ENCODE measurements around the gene TMEM125. TPM values are rescaled to one million over a fixed set of nuclear protein-coding genes. Genes with fewer than 3 reads are reported as not detected.

Gene TMEM125
- polyA plus RNA-seq (2013, experiment 1 of 2) = 8.0 TPM
- 5.1 TPM for polyA plus RNA-seq (2013, experiment 2 of 2)

DNA sequence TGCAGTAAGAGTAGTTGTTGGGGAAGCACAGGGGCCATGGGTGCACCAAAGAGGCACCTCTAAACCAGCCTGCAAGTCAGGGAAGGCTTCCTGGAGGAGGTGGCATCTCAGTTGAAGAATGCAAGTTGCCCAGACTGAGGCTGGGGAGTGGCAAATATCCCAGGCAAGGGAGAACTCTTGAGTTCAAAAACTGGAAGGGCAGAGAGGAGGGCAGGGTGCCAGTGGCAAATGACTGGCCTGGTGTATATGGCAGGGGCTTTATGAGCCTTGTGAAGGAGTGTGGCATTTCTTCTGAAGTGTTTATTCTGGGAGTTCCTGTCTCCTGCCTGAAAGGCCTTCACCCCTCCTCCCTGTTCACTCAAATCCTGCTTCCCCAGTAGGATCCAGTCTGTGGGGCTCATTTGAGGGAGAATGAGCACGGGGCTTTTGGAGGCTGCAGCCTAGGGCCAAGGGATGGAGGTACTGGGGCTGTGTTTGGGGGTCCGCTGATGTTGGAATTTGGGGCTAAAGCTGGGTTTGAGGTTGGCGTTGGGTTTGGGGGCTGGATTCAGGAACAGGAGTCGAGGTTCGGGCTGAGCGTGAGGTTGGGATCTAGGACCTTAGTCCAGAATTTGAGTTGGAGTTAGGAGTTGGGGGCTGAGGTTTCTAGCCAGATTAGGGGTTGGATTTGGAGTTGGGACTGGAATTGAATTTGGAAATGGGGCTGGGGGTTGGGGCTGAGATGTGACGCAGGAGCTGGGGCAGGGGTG, at the start of gene TMEM125:
Gene TMEM125, plus strand, starts transcription at position 357 of the 749 bp plus-strand sequence. CDS start 2,740 bp downstream, outside the sequence.
- H3K4me3 ChIP-seq (ENCODE audit: low read length) = peak within 1 kb of the TSS; percentile 59
- H3K9me3 ChIP-seq (ENCODE audit: insufficient read depth, low read depth, low read length) = peaks cover 6% of the 10 kb centered on the region; the same call in 1 of the 2 replicates
- WGBS = 74% methylated on average over 7 of the region's 7 CpGs
- H3K27me3 ChIP-seq (ENCODE audit: insufficient read depth, low read length) = no peaks in the 10 kb centered on the region
- H3K36me3 ChIP-seq (ENCODE audit: insufficient read depth, low read length) = no peaks in the 10 kb centered on the region; the same call in 1 of the 2 replicates
- peaks cover 17% of the 10 kb centered on the region for H3K4me1 ChIP-seq (ENCODE audit: insufficient read depth, low read length)
- H3K27ac ChIP-seq (ENCODE audit: low read depth, low read length) = peak within 1 kb of the TSS; percentile 63; the same call in 1 of the 2 replicates
- H3K9ac ChIP-seq (ENCODE audit: low read depth, low read length) = peak within 1 kb of the TSS; percentile 24

GRCh38 chr1:43220905-43221778, 48.6 kb upstream of the TMEM125 start:
- H3K27me3 ChIP-seq (ENCODE audit: insufficient read depth, low read length) = no peaks in the 10 kb centered on the region
- H3K27ac ChIP-seq (ENCODE audit: low read depth, low read length) = no peak overlapping the region
- H3K36me3 ChIP-seq (ENCODE audit: insufficient read depth, low read length) = no peaks in the 10 kb centered on the region
- WGBS = 91% methylated on average over 7 of the region's 7 CpGs
- H3K4me1 ChIP-seq (ENCODE audit: insufficient read depth, low read length) = no peaks in the 10 kb centered on the region
- H3K4me3 ChIP-seq (ENCODE audit: low read length) = no peak overlapping the region
- no peaks in the 10 kb centered on the region for H3K9me3 ChIP-seq (ENCODE audit: insufficient read depth, low read depth, low read length)
- no peak overlapping the region for H3K9ac ChIP-seq (ENCODE audit: low read depth, low read length)

GRCh38 chr1:43221797-43222196, 48.0 kb upstream of the TMEM125 start:
- 91% methylated on average over 1 of the region's 1 CpG for WGBS
- H3K9ac ChIP-seq (ENCODE audit: low read depth, low read length) = no peak overlapping the region
- no peak overlapping the region for H3K4me3 ChIP-seq (ENCODE audit: low read length)

GRCh38 chr1:43222879-43223278, 46.9 kb upstream of the TMEM125 start:
- WGBS = 88% methylated on average over 9 of the region's 9 CpGs
- Histone ChIP-seq H3K36me3 (ENCODE audit: insufficient read depth, low read length) (no peaks in the 10 kb centered on the region), H3K9me3 (ENCODE audit: insufficient read depth, low read depth, low read length) (no peaks in the 10 kb centered on the region), H3K9ac (ENCODE audit: low read depth, low read length) (no peak overlapping the region), H3K4me3 (ENCODE audit: low read length) (no peak overlapping the region), H3K27me3 (ENCODE audit: insufficient read depth, low read length) (no peaks in the 10 kb centered on the region; the same call in 1 of the 2 replicates), H3K27ac (ENCODE audit: low read depth, low read length) (no peak overlapping the region), H3K4me1 (ENCODE audit: insufficient read depth, low read length) (no peaks in the 10 kb centered on the region)

More at GRCh38 chr1:43221797-43222196, 48.0 kb upstream of the TMEM125 start:
- H3K9me3 ChIP-seq (ENCODE audit: insufficient read depth, low read depth, low read length) = no peaks in the 10 kb centered on the region
- no peaks in the 10 kb centered on the region for H3K4me1 ChIP-seq (ENCODE audit: insufficient read depth, low read length)
- no peaks in the 10 kb centered on the region; the same call in 1 of the 2 replicates for H3K27me3 ChIP-seq (ENCODE audit: insufficient read depth, low read length)
- no peaks in the 10 kb centered on the region for H3K36me3 ChIP-seq (ENCODE audit: insufficient read depth, low read length)
- no peak overlapping the region for H3K27ac ChIP-seq (ENCODE audit: low read depth, low read length)

- Histone ChIP-seq H3K9ac (ENCODE audit: low read depth, low read length) (no peak overlapping the region), H3K36me3 (ENCODE audit: insufficient read depth, low read length) (no peaks in the 10 kb centered on the region), H3K9me3 (ENCODE audit: insufficient read depth, low read depth, low read length) (no peaks in the 10 kb centered on the region), H3K4me1 (ENCODE audit: insufficient read depth, low read length) (no peaks in the 10 kb centered on the region), H3K4me3 (ENCODE audit: low read length) (no peak overlapping the region), H3K27me3 (ENCODE audit: insufficient read depth, low read length) (no peaks in the 10 kb centered on the region; the same call in 1 of the 2 replicates), H3K27ac (ENCODE audit: low read depth, low read length) (no peak overlapping the region)
- WGBS = 95% methylated on average over 3 of the region's 3 CpGs
These were observed 44.6 kb upstream of the TMEM125 start for GRCh38 chr1:43225168-43225567.

DNA sequence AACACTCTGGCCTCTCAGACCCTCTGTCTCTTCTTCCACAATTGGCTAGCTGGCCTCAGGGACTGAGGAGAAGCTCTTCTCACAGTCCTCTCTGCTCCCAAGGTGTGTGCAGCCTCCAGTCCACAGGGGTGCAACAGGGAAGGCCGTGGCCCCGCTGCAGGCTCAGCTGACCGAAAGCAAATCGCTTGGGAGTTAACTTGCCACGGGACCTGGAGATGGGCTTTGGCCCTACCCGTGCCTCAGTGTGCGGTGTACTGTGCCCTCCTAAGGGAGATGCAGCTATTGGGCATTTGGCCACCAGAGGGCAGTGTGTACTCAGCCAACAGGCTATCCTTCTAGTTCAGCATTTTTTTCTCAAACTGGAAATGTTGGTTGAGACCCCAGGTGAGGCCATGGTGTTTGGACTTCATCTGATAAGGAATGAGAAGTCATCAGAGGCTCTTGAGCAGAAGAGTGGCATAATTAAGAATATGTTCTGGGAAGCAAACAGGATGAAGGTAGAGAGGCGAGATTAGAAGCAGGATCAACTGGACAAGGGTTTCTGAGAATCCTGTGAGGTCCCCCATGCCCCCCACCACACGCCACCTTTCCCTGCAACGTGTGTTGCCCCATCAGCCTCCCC, 42.5 kb upstream of the TMEM125 start:
- 31% methylated on average over 10 of the region's 10 CpGs for WGBS
- Histone ChIP-seq H3K9ac (ENCODE audit: low read depth, low read length) (no peak overlapping the region), H3K27me3 (ENCODE audit: insufficient read depth, low read length) (no peaks in the 10 kb centered on the region; the same call in 1 of the 2 replicates), H3K27ac (ENCODE audit: low read depth, low read length) (no peak overlapping the region), H3K9me3 (ENCODE audit: insufficient read depth, low read depth, low read length) (no peaks in the 10 kb centered on the region), H3K4me1 (ENCODE audit: insufficient read depth, low read length) (0 out of 2 replicates have a peak, but pooled peaks cover 6% of the 10 kb centered on the region), H3K36me3 (ENCODE audit: insufficient read depth, low read length) (no peaks in the 10 kb centered on the region), H3K4me3 (ENCODE audit: low read length) (no peak overlapping the region)

DNA sequence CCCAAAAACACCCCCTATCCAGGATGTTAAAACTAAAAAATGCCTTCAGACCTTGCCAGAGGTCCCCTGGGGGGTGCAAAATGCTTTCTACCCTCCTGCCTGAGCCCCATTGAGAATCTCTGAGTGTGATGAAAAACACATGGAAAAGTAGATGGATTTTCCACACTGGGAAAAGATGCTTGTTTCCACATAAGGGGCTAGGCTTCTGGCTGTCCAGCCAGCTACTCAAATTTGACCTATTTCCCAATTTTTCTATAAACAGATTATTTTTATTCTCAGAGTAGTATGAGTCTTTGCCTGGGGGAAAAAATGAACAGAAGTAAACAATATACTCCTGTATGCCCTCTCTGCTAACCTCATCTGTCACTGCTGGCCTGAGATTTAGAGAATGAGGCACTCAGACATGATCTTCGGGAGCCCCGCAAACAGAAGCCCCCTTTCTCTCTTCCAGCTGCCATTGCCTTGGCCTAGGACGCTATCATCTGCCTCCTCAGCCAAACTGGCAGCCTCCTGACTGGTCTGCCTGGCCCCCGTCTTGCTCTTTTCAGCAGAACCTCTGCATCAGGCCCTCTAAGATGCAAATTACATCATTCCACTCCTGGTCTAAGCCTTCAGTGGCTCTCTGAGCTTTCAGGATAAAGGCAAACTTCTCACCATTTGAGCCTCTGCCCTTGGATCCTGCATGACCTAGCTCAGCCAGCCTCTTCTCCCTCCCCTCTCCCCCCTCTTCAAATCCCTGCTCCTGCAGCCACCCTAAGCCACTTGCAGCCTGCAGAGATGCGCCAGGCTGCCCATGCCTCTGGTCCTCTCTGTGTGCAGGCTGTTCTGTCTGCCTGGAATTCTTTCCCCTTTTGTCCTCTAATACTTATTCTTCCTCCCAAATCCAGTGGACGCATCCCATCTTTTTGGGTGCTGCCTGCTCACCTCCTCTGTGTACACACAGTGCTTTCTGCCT, 39.7 kb upstream of the TMEM125 start:
- no peaks in the 10 kb centered on the region; the same call in 1 of the 2 replicates for H3K27me3 ChIP-seq (ENCODE audit: insufficient read depth, low read length)
- H3K36me3 ChIP-seq (ENCODE audit: insufficient read depth, low read length) = no peaks in the 10 kb centered on the region
- no peaks in the 10 kb centered on the region for H3K9me3 ChIP-seq (ENCODE audit: insufficient read depth, low read depth, low read length)
- H3K4me3 ChIP-seq (ENCODE audit: low read length) = no peak overlapping the region
- 69% methylated on average over 6 of the region's 6 CpGs for WGBS
- no peak overlapping the region for H3K9ac ChIP-seq (ENCODE audit: low read depth, low read length)
- H3K27ac ChIP-seq (ENCODE audit: low read depth, low read length) = no peak overlapping the region
- 0 out of 2 replicates have a peak, but pooled peaks cover 6% of the 10 kb centered on the region for H3K4me1 ChIP-seq (ENCODE audit: insufficient read depth, low read length)

DNA sequence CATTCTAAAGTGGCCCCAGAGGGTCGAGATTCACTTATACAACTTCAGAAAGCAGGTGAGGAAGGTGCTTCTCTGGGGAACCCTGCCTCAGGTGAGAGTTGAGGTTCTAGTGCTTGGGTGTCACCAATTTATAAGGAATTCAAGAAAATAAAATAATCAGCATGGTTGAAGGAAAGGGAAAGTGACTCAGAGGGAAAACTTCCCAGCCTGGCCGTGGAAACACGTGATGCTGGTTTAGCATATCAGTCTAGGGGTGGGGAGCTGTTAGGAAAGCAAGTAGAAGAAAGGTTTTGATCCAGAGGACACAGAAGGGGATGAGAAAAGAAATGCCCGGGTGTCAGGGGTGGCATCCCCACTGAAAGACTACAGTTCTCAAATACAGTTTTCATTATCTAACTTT, 37.7 kb upstream of the TMEM125 start:
- Histone ChIP-seq H3K4me1 (ENCODE audit: insufficient read depth, low read length) (0 out of 2 replicates have a peak, but pooled peaks cover 6% of the 10 kb centered on the region), H3K27ac (ENCODE audit: low read depth, low read length) (no peak overlapping the region), H3K4me3 (ENCODE audit: low read length) (no peak overlapping the region), H3K9ac (ENCODE audit: low read depth, low read length) (no peak overlapping the region), H3K27me3 (ENCODE audit: insufficient read depth, low read length) (no peaks in the 10 kb centered on the region), H3K9me3 (ENCODE audit: insufficient read depth, low read depth, low read length) (no peaks in the 10 kb centered on the region), H3K36me3 (ENCODE audit: insufficient read depth, low read length) (no peaks in the 10 kb centered on the region)
- 64% methylated on average over 4 of the region's 4 CpGs for WGBS

DNA sequence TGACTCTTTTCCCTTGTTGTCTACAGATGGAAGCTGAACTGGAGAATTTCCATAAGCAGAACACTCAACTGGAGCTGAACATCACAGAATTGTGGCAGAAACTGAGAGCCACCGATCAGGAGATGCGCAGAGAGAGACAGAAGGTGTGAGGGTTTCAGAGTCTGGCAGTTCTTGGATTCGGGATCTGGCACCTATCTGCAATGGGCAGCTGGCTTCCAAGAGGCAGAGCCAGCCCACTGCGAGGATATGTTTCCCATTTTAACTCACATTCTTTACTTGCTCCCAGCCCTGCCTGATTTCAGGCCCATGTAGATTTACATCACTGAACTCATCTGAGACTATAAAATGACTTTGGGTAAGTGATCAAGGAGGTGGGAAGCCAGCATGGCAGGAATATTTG, 37.3 kb upstream of the TMEM125 start:
- no peak overlapping the region for H3K27ac ChIP-seq (ENCODE audit: low read depth, low read length)
- H3K36me3 ChIP-seq (ENCODE audit: insufficient read depth, low read length) = no peaks in the 10 kb centered on the region
- no peak overlapping the region for H3K9ac ChIP-seq (ENCODE audit: low read depth, low read length)
- H3K4me3 ChIP-seq (ENCODE audit: low read length) = no peak overlapping the region
- no peaks in the 10 kb centered on the region for H3K27me3 ChIP-seq (ENCODE audit: insufficient read depth, low read length)
- H3K4me1 ChIP-seq (ENCODE audit: insufficient read depth, low read length) = 0 out of 2 replicates have a peak, but pooled peaks cover 6% of the 10 kb centered on the region
- 96% methylated on average over 4 of the region's 4 CpGs for WGBS
- H3K9me3 ChIP-seq (ENCODE audit: insufficient read depth, low read depth, low read length) = no peaks in the 10 kb centered on the region

GRCh38 chr1:43233631-43234030, 36.2 kb upstream of the TMEM125 start:
- WGBS = 93% methylated on average over 5 of the region's 5 CpGs
- Histone ChIP-seq H3K36me3 (ENCODE audit: insufficient read depth, low read length) (no peaks in the 10 kb centered on the region), H3K27ac (ENCODE audit: low read depth, low read length) (no peak overlapping the region), H3K9ac (ENCODE audit: low read depth, low read length) (no peak overlapping the region), H3K27me3 (ENCODE audit: insufficient read depth, low read length) (no peaks in the 10 kb centered on the region), H3K4me1 (ENCODE audit: insufficient read depth, low read length) (0 out of 2 replicates have a peak, but pooled peaks cover 6% of the 10 kb centered on the region), H3K4me3 (ENCODE audit: low read length) (no peak overlapping the region), H3K9me3 (ENCODE audit: insufficient read depth, low read depth, low read length) (no peaks in the 10 kb centered on the region)

All from HUES64 (cell line).